K562 (cell line): ENCODE data around the gene SIRT3. TPM values are rescaled to one million over a fixed set of nuclear protein-coding genes. Genes with fewer than 3 reads are reported as not detected.

Source experiments
- ATF1 ChIP-seq, 2 experiments: fragments of 450-650 bp in 1 of 2; IDR thresholded peaks; 2 replicates each; pipeline ENCODE4 v1.6.1; 2016; ENCODE audit warnings: missing compliant biosample characterization in 1 of 2, missing genetic modification characterization in 1 of 2
- BRD9 ChIP-seq: fragments of 450-650 bp; IDR thresholded peaks from 2 replicates; pipeline ENCODE4 v1.6.1; 2018; ENCODE audit warnings: low read depth; ENCODE audit not compliant: partially characterized antibody
- CHD4 ChIP-seq: fragments of 200-600 bp; sonication (generic); IDR thresholded peaks from 3 replicates; pipeline ENCODE4 v1.6.1; 2012; ENCODE audit warnings: low read depth, mild to moderate bottlenecking, mixed read lengths, low read length, inconsistent platforms; ENCODE audit not compliant: insufficient read depth, insufficient replicate concordance, poor library complexity, severe bottlenecking
- FOXA1 ChIP-seq: fragments of 450-650 bp; IDR thresholded peaks from 2 replicates; pipeline ENCODE4 v1.6.1; 2016; ENCODE audit warnings: mild to moderate bottlenecking, borderline replicate concordance
- FOXJ2 ChIP-seq: fragments of 200-800 bp; sonication (Bioruptor generic); IDR thresholded peaks from 2 replicates; pipeline ENCODE4 v1.6.1; 2016; ENCODE audit warnings: missing genetic modification characterization, missing compliant biosample characterization
- NFE2 ChIP-seq: IDR thresholded peaks from 2 replicates; pipeline ENCODE4 v1.6.1; 2014; ENCODE audit warnings: antibody characterized with exemption, low read depth
- NONO ChIP-seq, 2 experiments: fragments of 200-400 bp in 1 of 2; fragments of 450-650 bp in 1 of 2; formaldehyde crosslinking in 1 of 2; IDR thresholded peaks; 2 replicates each; pipeline ENCODE4 v1.6.1; 2017; ENCODE audit warnings: low read depth in 2 of 2, mild to moderate bottlenecking in 2 of 2, moderate library complexity in 2 of 2, low read length in 1 of 2
- NR2C1 ChIP-seq, 2 experiments: fragments of 450-650 bp; IDR thresholded peaks; 2 replicates each; pipeline ENCODE4 v1.6.1; 2017; ENCODE audit warnings: mild to moderate bottlenecking in 2 of 2, antibody characterized with exemption in 1 of 2, inconsistent platforms in 1 of 2, missing compliant biosample characterization in 1 of 2, missing genetic modification characterization in 1 of 2
- NR3C1 ChIP-seq: sonication (generic); formaldehyde crosslinking; IDR thresholded peaks from 2 replicates; pipeline ENCODE4 v1.8.1; 2022; ENCODE audit warnings: missing genetic modification reagents
- PCBP2 ChIP-seq: fragments of 200-400 bp; formaldehyde crosslinking; IDR thresholded peaks from 2 replicates; pipeline ENCODE4 v1.6.1; 2018; ENCODE audit warnings: low read length, low read depth, mild to moderate bottlenecking, moderate library complexity; ENCODE audit not compliant: poor library complexity, severe bottlenecking
- POLR2H ChIP-seq: IDR thresholded peaks from 2 replicates; pipeline ENCODE4 v1.6.1; 2016; ENCODE audit warnings: missing genetic modification characterization, low read depth, mild to moderate bottlenecking, control low read depth, missing compliant biosample characterization, moderate library complexity
- SRSF9 ChIP-seq: fragments of 200-400 bp; formaldehyde crosslinking; IDR thresholded peaks from 2 replicates; pipeline ENCODE4 v1.6.1; 2017; ENCODE audit warnings: low read depth, low read length, borderline replicate concordance
- TCF7L2 ChIP-seq: fragments of 150-350 bp; IDR thresholded peaks from 2 replicates; pipeline ENCODE4 v1.6.1; 2016; ENCODE audit warnings: low read depth, mild to moderate bottlenecking, low read length, moderate library complexity
- TRIM25 ChIP-seq: fragments of 450-650 bp; IDR thresholded peaks from 2 replicates; pipeline ENCODE4 v1.7.0; 2016; ENCODE audit warnings: borderline replicate concordance
- ZBTB2 ChIP-seq: fragments of 450-650 bp; IDR thresholded peaks from 2 replicates; pipeline ENCODE4 v1.6.1; 2016; ENCODE audit warnings: antibody characterized with exemption
- ZBTB7A ChIP-seq: IDR thresholded peaks from 2 replicates; pipeline ENCODE4 v1.6.1; 2011; ENCODE audit warnings: low read depth, mild to moderate bottlenecking, low read length, moderate library complexity, borderline replicate concordance; ENCODE audit not compliant: control insufficient read depth
- ZNF143 ChIP-seq: sonication (generic); formaldehyde crosslinking; IDR thresholded peaks from 2 replicates; pipeline ENCODE4 v1.9.0; 2022; ENCODE audit warnings: mild to moderate bottlenecking, missing genetic modification reagents
- ZNF184 ChIP-seq: sonication (generic); formaldehyde crosslinking; IDR thresholded peaks from 2 replicates; pipeline ENCODE4 v1.5.0; 2020; ENCODE audit warnings: missing genetic modification reagents
- ZNF282 ChIP-seq: sonication (generic); formaldehyde crosslinking; IDR thresholded peaks from 2 replicates; pipeline ENCODE4 v1.8.1; 2023; ENCODE audit warnings: missing genetic modification reagents
- polyA plus RNA-seq, 8 experiments: library from polyadenylated mRNA; depleted of rRNA in 4 of 8; stranded (reverse) in 5 of 8; unstranded in 3 of 8; fragments of >200 nt; fragmentation: Nextera tagmentation in 2 of 8; fragmentation: Illumina TruSeq in 1 of 8; extraction: Ambion mirVana in 2 of 8; extraction: Trizol in 1 of 8; gene quantifications; 2 replicates each; pipeline versions ENCODE4 v1.2.1 to v1.2.3, GENCODE V29; 2011 to 2014; ENCODE audit warnings: inconsistent platforms in 1 of 8, missing spikeins in 1 of 8
- total RNA-seq, 7 experiments: library from RNA; depleted of rRNA in 6 of 7; stranded (reverse); fragments of >200 nt in 6 of 7; fragmentation: Illumina TruSeq in 2 of 7; extraction: Trizol in 2 of 7; gene quantifications; 2 replicates each; pipeline versions ENCODE4 v1.2.1 to v1.2.3, GENCODE V29; 2011 to 2021; ENCODE audit warnings: low replicate concordance in 1 of 7

Gene SIRT3
- total and polyA plus RNA-seq, 9 of the 15 experiments (the other 6 are each of a cell fraction or from before 2014, with no cell fraction given): 1.9 to 27.5 (median 14.5) TPM

GRCh38 chr11:236774-237767 lies 929 bp upstream of the SIRT3 start, which contains the start of gene PSMD13 (continued):
- TF ChIP-seq NFE2 (peak; percentile 54), NR2C1 (IDR thresholded peaks at IDR 0.05) (no peak; the same call in 1 of the 2 replicates), NR2C1 (tag; IDR thresholded peaks at IDR 0.05) (no peak; the same call in 1 of the 2 replicates), ZBTB2 (no peak), FOXA1 (no peak), TCF7L2 (no peak), TRIM25 (no peak; the same call in 1 of the 2 replicates), NR3C1 (no peak), PCBP2 (no peak), ZNF282 (CRISPR knock-in tag) (no peak), SRSF9 (no peak), ATF1 (CRISPR knock-in tag; IDR thresholded peaks at IDR 0.05) (no peak), ATF1 (tag; IDR thresholded peaks at IDR 0.05) (peak; percentile 66), BRD9 (no peak), POLR2H (tag) (0 out of 2 replicates have a peak, but pooled peaks have one; percentile 7), FOXJ2 (tag) (peak; percentile 71; the same call in 1 of the 2 replicates), ZNF184 (no peak), ZNF143 (CRISPR knock-in tag) (peak; percentile 82), ZBTB7A (peak; percentile 36; the same call in 1 of the 2 replicates), NONO (IDR thresholded peaks at IDR 0.05; ENCODE audit: low read depth in 2 of 2, low read length in 1 of 2) (no peak; a peak in 1 of 4 replicates), CHD4 (no peak)
